Measurements from ENCODE around the gene PDZRN3.
"Not testable (repeated sequence)": the region's sequence is repeated elsewhere in the genome, so short reads cannot be mapped to it uniquely, and the experiment has no call there.

Gene PDZRN3

GRCh38 chr3:73586628-73587027 lies 38.1 kb downstream of the PDZRN3 start:
- no peak for DNase-seq (ENCODE audit: low spot score)

- DNase-seq (ENCODE audit: low spot score): no peak
Measured at GRCh38 chr3:73586190-73586589, 38.6 kb downstream of the PDZRN3 start.

GRCh38 chr3:73584873-73585272 lies 39.9 kb downstream of the PDZRN3 start:
- no peak for DNase-seq (ENCODE audit: low spot score)

- no peak for DNase-seq (ENCODE audit: low spot score)
Measured at GRCh38 chr3:73582535-73582934, 42.2 kb downstream of the PDZRN3 start.

- DNase-seq (ENCODE audit: low spot score): no peak
Measured at GRCh38 chr3:73581134-73581846, 43.5 kb downstream of the PDZRN3 start.

- DNase-seq (ENCODE audit: low spot score): no peak
Measured at GRCh38 chr3:73580343-73580742, 44.4 kb downstream of the PDZRN3 start.

GRCh38 chr3:73577704-73578103 lies 47.0 kb downstream of the PDZRN3 start:
- DNase-seq (ENCODE audit: low spot score): no peak

- DNase-seq (ENCODE audit: low spot score): no peak
Measured at GRCh38 chr3:73576999-73577461, 47.7 kb downstream of the PDZRN3 start.

GRCh38 chr3:73575953-73576352 lies 48.8 kb downstream of the PDZRN3 start:
- DNase-seq (ENCODE audit: low spot score): no peak

- no peak for DNase-seq (ENCODE audit: low spot score)
Measured at GRCh38 chr3:73575519-73575918, 49.2 kb downstream of the PDZRN3 start.

GRCh38 chr3:73573204-73573603 lies 51.5 kb downstream of the PDZRN3 start:
- no peak for DNase-seq (ENCODE audit: low spot score)

GRCh38 chr3:73572368-73572767 lies 52.4 kb downstream of the PDZRN3 start:
- no peak for DNase-seq (ENCODE audit: low spot score)

- no peak for DNase-seq (ENCODE audit: low spot score)
Measured at GRCh38 chr3:73571238-73571794, 53.4 kb downstream of the PDZRN3 start.

GRCh38 chr3:73569246-73569760 lies 55.4 kb downstream of the PDZRN3 start:
- no peak for DNase-seq (ENCODE audit: low spot score)

- no peak for DNase-seq (ENCODE audit: low spot score)
Measured at GRCh38 chr3:73568371-73568862, 56.3 kb downstream of the PDZRN3 start.

GRCh38 chr3:73565374-73565773 lies 59.4 kb downstream of the PDZRN3 start:
- not testable (repeated sequence) for DNase-seq (ENCODE audit: low spot score)

GRCh38 chr3:73563896-73564582 lies 60.7 kb downstream of the PDZRN3 start:
- DNase-seq (ENCODE audit: low spot score): no peak

- no peak for DNase-seq (ENCODE audit: low spot score)
Measured at GRCh38 chr3:73561494-73561893, 63.2 kb downstream of the PDZRN3 start.

- DNase-seq (ENCODE audit: low spot score): no peak
Measured at GRCh38 chr3:73559749-73560148, 65.0 kb downstream of the PDZRN3 start.

- no peak for DNase-seq (ENCODE audit: low spot score)
Measured at GRCh38 chr3:73558727-73559075, 66.0 kb downstream of the PDZRN3 start.

GRCh38 chr3:73557986-73558726 lies 66.6 kb downstream of the PDZRN3 start:
- DNase-seq (ENCODE audit: low spot score): peak; percentile 19
